GM23338 (cell line): ENCODE data around the gene PNPO. TPM values are rescaled to one million over a fixed set of nuclear protein-coding genes. Genes with fewer than 3 reads are reported as not detected.

Source experiments
- ATAC-seq: fragments of 200-7000 bp; cut with Tn5 transposase; 3 replicates; pipeline ENCODE4 v1.9.1; 2020
- DNase-seq: peaks from one replicate; pipeline ENCODE4 v3.0.0-alpha.2; 2015; ENCODE audit warnings: low spot score
- H2AFZ ChIP-seq: fragments of 200-600 bp; sonication (generic); 2 replicates; pipeline ENCODE4 v1.8.0; 2016; ENCODE audit warnings: antibody characterized with exemption, mild to moderate bottlenecking, moderate library complexity
- H3F3A ChIP-seq: fragments of 200-600 bp; sonication (generic); replicated peaks from 2 replicates; pipeline ENCODE4 v1.8.0; 2017; ENCODE audit warnings: antibody characterized with exemption, mixed run types, low read depth
- H3K27ac ChIP-seq: fragments of 200-600 bp; sonication (generic); 2 replicates; pipeline ENCODE4 v1.6.1; 2016; ENCODE audit warnings: low read depth
- H3K27me3 ChIP-seq: fragments of 200-600 bp; sonication (generic); 2 replicates; pipeline ENCODE4 v1.8.0; 2016; ENCODE audit warnings: mild to moderate bottlenecking, mixed run types, moderate library complexity; ENCODE audit not compliant: insufficient read depth
- H3K36me3 ChIP-seq: fragments of 200-600 bp; sonication (generic); 2 replicates; pipeline ENCODE4 v1.8.0; 2016; ENCODE audit warnings: mild to moderate bottlenecking; ENCODE audit not compliant: insufficient read depth
- H3K4me1 ChIP-seq: fragments of 200-600 bp; sonication (generic); 2 replicates; pipeline ENCODE4 v1.8.0; 2016; ENCODE audit warnings: mild to moderate bottlenecking, moderate library complexity; ENCODE audit not compliant: insufficient read depth
- H3K4me2 ChIP-seq: fragments of 200-600 bp; sonication (generic); 2 replicates; pipeline ENCODE4 v1.7.1; 2017; ENCODE audit warnings: mixed run types
- H3K4me3 ChIP-seq: fragments of 200-600 bp; sonication (generic); 2 replicates; pipeline ENCODE4 v1.6.1; 2016; ENCODE audit warnings: mixed run types
- H3K79me2 ChIP-seq: fragments of 200-600 bp; sonication (generic); replicated peaks from 2 replicates; pipeline ENCODE4 v1.8.0; 2017; ENCODE audit warnings: mild to moderate bottlenecking; ENCODE audit not compliant: insufficient read depth
- H3K9me2 ChIP-seq: fragments of 200-600 bp; sonication (generic); 2 replicates; pipeline ENCODE4 v1.8.0; 2017; ENCODE audit not compliant: insufficient read depth
- H4K20me1 ChIP-seq: fragments of 200-600 bp; sonication (generic); replicated peaks from 2 replicates; pipeline ENCODE4 v1.8.0; 2017; ENCODE audit warnings: mild to moderate bottlenecking; ENCODE audit not compliant: insufficient read depth
- H3K27ac Mint-ChIP-seq: 2 replicates; pipeline ENCODE4 v1.8.0; 2020; ENCODE audit warnings: inconsistent platforms, mild to moderate bottlenecking, moderate library complexity, mixed read lengths
- H3K27me3 Mint-ChIP-seq: 3 replicates; pipeline ENCODE4 v1.8.0; 2022; ENCODE audit warnings: low read depth, mild to moderate bottlenecking, moderate library complexity, mixed read lengths, inconsistent platforms; ENCODE audit not compliant: insufficient read depth, poor library complexity
- H3K36me3 Mint-ChIP-seq: 3 replicates; pipeline ENCODE4 v1.8.0; 2021; ENCODE audit warnings: low read depth, mild to moderate bottlenecking, inconsistent platforms, moderate library complexity, mixed read lengths
- H3K4me1 Mint-ChIP-seq: 3 replicates; pipeline ENCODE4 v1.8.0; 2020; ENCODE audit warnings: mild to moderate bottlenecking, inconsistent platforms, mixed read lengths
- H3K4me3 Mint-ChIP-seq: 3 replicates; pipeline ENCODE4 v1.8.0; 2021; ENCODE audit warnings: moderate library complexity, mild to moderate bottlenecking, inconsistent platforms, mixed read lengths
- H3K9me3 Mint-ChIP-seq: 3 replicates; pipeline ENCODE4 v1.8.0; 2020; ENCODE audit warnings: moderate library complexity, mild to moderate bottlenecking, inconsistent platforms, mixed read lengths
- CREB1 ChIP-seq: fragments of 250-450 bp; sonication (Bioruptor Pico); IDR thresholded peaks from 2 replicates; pipeline ENCODE4 v1.5.0; 2020; ENCODE audit warnings: low read depth, mild to moderate bottlenecking, moderate library complexity
- EZH2 ChIP-seq: fragments of 200-600 bp; sonication (generic); IDR thresholded peaks from one replicate; pipeline ENCODE4 v1.8.0; 2017; ENCODE audit warnings: antibody characterized with exemption, mild to moderate bottlenecking, low read depth; ENCODE audit not compliant: unreplicated experiment
- EZH2phosphoT487 ChIP-seq: fragments of 200-600 bp; sonication (generic); IDR thresholded peaks from one replicate; pipeline ENCODE4 v1.8.1; 2018; ENCODE audit warnings: antibody characterized with exemption; ENCODE audit not compliant: unreplicated experiment
- JUNB ChIP-seq: IDR thresholded peaks from one replicate; pipeline ENCODE4 v1.6.1; 2016; ENCODE audit warnings: antibody characterized with exemption; ENCODE audit not compliant: unreplicated experiment
- NANOG ChIP-seq: IDR thresholded peaks from 2 replicates; pipeline ENCODE4 v1.6.1; 2016; ENCODE audit warnings: antibody characterized with exemption, borderline replicate concordance
- POLR2AphosphoS5 ChIP-seq: IDR thresholded peaks from 2 replicates; pipeline ENCODE4 v1.6.1; 2016; ENCODE audit warnings: antibody characterized with exemption, low read depth
- REST ChIP-seq: IDR thresholded peaks from one replicate; pipeline ENCODE4 v1.6.1; 2018; ENCODE audit warnings: antibody characterized with exemption; ENCODE audit not compliant: unreplicated experiment
- STAT1 ChIP-seq: IDR thresholded peaks from one replicate; pipeline ENCODE4 v1.6.1; 2016; ENCODE audit warnings: antibody characterized with exemption; ENCODE audit not compliant: unreplicated experiment
- ZNF114 ChIP-seq: fragments of 250-450 bp; sonication (Bioruptor Pico); IDR thresholded peaks from 2 replicates; pipeline ENCODE4 v1.5.0; 2020; ENCODE audit warnings: mild to moderate bottlenecking, moderate library complexity
- ZNF331 ChIP-seq: fragments of 250-450 bp; sonication (Bioruptor Pico); IDR thresholded peaks from 2 replicates; pipeline ENCODE4 v1.5.0; 2020; ENCODE audit warnings: low read depth, mild to moderate bottlenecking, moderate library complexity
- polyA plus RNA-seq: library from polyadenylated mRNA; unstranded; fragments of >200 nt; fragmentation: Nextera tagmentation; extraction: Ambion mirVana; gene quantifications from 2 replicates; pipeline ENCODE4 v1.2.1, GENCODE V29; 2016
- total RNA-seq: library from RNA; depleted of rRNA; stranded (reverse); fragments of >200 nt; shearing (Covaris generic); gene quantifications from 2 replicates; pipeline ENCODE4 v1.2.3, GENCODE V29; 2014
- TF ChIP-seq, protein P1 (sequence below): fragments of 250-450 bp; sonication (Bioruptor Pico); IDR thresholded peaks from 2 replicates; pipeline ENCODE4 v1.5.0; 2020; ENCODE audit warnings: mild to moderate bottlenecking, moderate library complexity
- TF ChIP-seq, protein P2 (sequence below), 2 experiments: fragments of 200-600 bp in 1 of 2; sonication (generic) in 1 of 2; conservative IDR thresholded peaks; 2 replicates each; pipeline versions ENCODE4 v1.5.1 to v1.6.1; 2016 to 2017; ENCODE audit warnings: antibody characterized with exemption in 2 of 2, low read depth in 2 of 2, mild to moderate bottlenecking in 2 of 2, moderate library complexity in 1 of 2
- TF ChIP-seq, protein P3 (sequence below): IDR thresholded peaks from 2 replicates; pipeline ENCODE4 v1.6.1; 2016; ENCODE audit warnings: antibody characterized with exemption

Gene PNPO
- total and polyA plus RNA-seq, 2 experiments from 2014 or later, result 5.0 to 12.7 TPM

DNA sequence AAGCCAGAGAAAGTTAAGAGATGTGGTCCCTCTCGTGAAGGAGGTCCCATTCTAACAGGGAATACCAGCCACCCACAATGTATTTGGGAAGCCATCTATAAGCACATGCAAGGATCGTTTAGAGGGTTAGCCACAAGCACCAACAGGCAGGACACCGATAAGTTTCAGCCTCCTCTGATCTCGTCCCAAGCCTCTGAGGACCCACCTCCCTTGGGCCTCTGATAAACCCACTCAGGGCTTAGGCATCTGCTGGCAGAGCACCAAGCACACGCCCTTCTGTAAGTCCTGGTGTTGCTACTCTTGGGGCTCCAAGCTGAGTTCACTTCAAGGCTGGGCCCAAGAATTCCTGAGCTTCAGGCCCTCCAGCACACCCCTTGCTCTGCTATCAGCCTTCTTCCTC is 5.4 kb upstream of the PNPO start:
- Histone ChIP-seq H2AFZ (no peak overlapping the region), H3F3A (no peaks in the 10 kb centered on the region), H3K9me2 (peaks cover 4% of the 10 kb centered on the region; the same call in 1 of the 2 replicates), H3K79me2 (no peaks in the 10 kb centered on the region), H3K4me2 (no peak overlapping the region), H3K4me3 (no peak overlapping the region), H3K27me3 (peaks cover 13% of the 10 kb centered on the region), H3K36me3 (no peaks in the 10 kb centered on the region), H3K27ac (no peak overlapping the region), H4K20me1 (no peaks in the 10 kb centered on the region; the same call in 1 of the 2 replicates), H3K4me1 (no peaks in the 10 kb centered on the region)
- DNase-seq (no peak), ATAC-seq (no peak)
- TF ChIP-seq EZH2 (no peak), ZNF331 (no peak), REST (no peak), STAT1 (no peak), CREB1 (no peak), NANOG (no peak), POLR2AphosphoS5 (no peak), JUNB (no peak), EZH2phosphoT487 (no peak), ZNF114 (CRISPR knock-in tag) (no peak)
- TF ChIP-seq, protein P1, sequence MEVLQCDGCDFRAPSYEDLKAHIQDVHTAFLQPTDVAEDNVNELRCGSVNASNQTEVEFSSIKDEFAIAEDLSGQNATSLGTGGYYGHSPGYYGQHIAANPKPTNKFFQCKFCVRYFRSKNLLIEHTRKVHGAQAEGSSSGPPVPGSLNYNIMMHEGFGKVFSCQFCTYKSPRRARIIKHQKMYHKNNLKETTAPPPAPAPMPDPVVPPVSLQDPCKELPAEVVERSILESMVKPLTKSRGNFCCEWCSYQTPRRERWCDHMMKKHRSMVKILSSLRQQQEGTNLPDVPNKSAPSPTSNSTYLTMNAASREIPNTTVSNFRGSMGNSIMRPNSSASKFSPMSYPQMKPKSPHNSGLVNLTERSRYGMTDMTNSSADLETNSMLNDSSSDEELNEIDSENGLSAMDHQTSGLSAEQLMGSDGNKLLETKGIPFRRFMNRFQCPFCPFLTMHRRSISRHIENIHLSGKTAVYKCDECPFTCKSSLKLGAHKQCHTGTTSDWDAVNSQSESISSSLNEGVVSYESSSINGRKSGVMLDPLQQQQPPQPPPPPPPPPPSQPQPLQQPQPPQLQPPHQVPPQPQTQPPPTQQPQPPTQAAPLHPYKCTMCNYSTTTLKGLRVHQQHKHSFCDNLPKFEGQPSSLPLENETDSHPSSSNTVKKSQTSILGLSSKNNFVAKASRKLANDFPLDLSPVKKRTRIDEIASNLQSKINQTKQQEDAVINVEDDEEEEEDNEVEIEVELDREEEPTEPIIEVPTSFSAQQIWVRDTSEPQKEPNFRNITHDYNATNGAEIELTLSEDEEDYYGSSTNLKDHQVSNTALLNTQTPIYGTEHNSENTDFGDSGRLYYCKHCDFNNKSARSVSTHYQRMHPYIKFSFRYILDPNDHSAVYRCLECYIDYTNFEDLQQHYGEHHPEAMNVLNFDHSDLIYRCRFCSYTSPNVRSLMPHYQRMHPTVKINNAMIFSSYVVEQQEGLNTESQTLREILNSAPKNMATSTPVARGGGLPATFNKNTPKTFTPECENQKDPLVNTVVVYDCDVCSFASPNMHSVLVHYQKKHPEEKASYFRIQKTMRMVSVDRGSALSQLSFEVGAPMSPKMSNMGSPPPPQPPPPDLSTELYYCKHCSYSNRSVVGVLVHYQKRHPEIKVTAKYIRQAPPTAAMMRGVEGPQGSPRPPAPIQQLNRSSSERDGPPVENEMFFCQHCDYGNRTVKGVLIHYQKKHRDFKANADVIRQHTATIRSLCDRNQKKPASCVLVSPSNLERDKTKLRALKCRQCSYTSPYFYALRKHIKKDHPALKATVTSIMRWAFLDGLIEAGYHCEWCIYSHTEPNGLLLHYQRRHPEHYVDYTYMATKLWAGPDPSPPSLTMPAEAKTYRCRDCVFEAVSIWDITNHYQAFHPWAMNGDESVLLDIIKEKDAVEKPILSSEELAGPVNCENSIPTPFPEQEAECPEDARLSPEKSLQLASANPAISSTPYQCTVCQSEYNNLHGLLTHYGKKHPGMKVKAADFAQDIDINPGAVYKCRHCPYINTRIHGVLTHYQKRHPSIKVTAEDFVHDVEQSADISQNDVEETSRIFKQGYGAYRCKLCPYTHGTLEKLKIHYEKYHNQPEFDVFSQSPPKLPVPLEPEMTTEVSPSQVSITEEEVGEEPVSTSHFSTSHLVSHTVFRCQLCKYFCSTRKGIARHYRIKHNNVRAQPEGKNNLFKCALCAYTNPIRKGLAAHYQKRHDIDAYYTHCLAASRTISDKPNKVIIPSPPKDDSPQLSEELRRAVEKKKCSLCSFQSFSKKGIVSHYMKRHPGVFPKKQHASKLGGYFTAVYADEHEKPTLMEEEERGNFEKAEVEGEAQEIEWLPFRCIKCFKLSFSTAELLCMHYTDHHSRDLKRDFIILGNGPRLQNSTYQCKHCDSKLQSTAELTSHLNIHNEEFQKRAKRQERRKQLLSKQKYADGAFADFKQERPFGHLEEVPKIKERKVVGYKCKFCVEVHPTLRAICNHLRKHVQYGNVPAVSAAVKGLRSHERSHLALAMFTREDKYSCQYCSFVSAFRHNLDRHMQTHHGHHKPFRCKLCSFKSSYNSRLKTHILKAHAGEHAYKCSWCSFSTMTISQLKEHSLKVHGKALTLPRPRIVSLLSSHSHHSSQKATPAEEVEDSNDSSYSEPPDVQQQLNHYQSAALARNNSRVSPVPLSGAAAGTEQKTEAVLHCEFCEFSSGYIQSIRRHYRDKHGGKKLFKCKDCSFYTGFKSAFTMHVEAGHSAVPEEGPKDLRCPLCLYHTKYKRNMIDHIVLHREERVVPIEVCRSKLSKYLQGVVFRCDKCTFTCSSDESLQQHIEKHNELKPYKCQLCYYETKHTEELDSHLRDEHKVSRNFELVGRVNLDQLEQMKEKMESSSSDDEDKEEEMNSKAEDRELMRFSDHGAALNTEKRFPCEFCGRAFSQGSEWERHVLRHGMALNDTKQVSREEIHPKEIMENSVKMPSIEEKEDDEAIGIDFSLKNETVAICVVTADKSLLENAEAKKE (CRISPR knock-in tag), result no peak
- TF ChIP-seq, protein P2, sequence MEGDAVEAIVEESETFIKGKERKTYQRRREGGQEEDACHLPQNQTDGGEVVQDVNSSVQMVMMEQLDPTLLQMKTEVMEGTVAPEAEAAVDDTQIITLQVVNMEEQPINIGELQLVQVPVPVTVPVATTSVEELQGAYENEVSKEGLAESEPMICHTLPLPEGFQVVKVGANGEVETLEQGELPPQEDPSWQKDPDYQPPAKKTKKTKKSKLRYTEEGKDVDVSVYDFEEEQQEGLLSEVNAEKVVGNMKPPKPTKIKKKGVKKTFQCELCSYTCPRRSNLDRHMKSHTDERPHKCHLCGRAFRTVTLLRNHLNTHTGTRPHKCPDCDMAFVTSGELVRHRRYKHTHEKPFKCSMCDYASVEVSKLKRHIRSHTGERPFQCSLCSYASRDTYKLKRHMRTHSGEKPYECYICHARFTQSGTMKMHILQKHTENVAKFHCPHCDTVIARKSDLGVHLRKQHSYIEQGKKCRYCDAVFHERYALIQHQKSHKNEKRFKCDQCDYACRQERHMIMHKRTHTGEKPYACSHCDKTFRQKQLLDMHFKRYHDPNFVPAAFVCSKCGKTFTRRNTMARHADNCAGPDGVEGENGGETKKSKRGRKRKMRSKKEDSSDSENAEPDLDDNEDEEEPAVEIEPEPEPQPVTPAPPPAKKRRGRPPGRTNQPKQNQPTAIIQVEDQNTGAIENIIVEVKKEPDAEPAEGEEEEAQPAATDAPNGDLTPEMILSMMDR (conservative IDR thresholded peaks at IDR 0.05; ENCODE audit: low read depth in 2 of 2), result no peak
- TF ChIP-seq, protein P3, sequence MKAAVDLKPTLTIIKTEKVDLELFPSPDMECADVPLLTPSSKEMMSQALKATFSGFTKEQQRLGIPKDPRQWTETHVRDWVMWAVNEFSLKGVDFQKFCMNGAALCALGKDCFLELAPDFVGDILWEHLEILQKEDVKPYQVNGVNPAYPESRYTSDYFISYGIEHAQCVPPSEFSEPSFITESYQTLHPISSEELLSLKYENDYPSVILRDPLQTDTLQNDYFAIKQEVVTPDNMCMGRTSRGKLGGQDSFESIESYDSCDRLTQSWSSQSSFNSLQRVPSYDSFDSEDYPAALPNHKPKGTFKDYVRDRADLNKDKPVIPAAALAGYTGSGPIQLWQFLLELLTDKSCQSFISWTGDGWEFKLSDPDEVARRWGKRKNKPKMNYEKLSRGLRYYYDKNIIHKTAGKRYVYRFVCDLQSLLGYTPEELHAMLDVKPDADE, result no peak
- Mint-ChIP-seq H3K27ac (no peak overlapping the region), H3K4me3 (no peak overlapping the region), H3K36me3 (peaks cover 2% of the 10 kb centered on the region; the same call in 2 of the 3 replicates), H3K27me3 (peaks cover 20% of the 10 kb centered on the region), H3K4me1 (no peaks in the 10 kb centered on the region; the same call in 2 of the 3 replicates), H3K9me3 (peaks cover 9% of the 10 kb centered on the region; the same call in 2 of the 3 replicates)
